Transverse colon (tissue), 4 donors: ENCODE data around the gene AP1S1. TPM values are rescaled to one million over a fixed set of nuclear protein-coding genes. Genes with fewer than 3 reads are reported as not detected.
"Not testable (repeated sequence)": the region's sequence is repeated elsewhere in the genome, so short reads cannot be mapped to it uniquely, and the experiment has no call there.

ENCODE experiments used
- DNase-seq: peaks from one replicate; pipeline ENCODE4 v3.0.0-alpha.2; 2019
- H3K27ac ChIP-seq, 4 donors: fragments of 200-600 bp; sonication (generic); 2 replicates each; pipeline ENCODE4 v1.5.1; 2016 to 2018; ENCODE audit warnings: inconsistent platforms in 4 of 4
- H3K27me3 ChIP-seq: fragments of 200-600 bp; sonication (generic); 2 replicates; pipeline ENCODE4 v1.5.1; 2017; ENCODE audit warnings: inconsistent platforms
- H3K36me3 ChIP-seq, 4 donors: fragments of 200-600 bp; sonication (generic); 2 replicates each; pipeline ENCODE4 v1.5.1; 2017 to 2019; ENCODE audit warnings: inconsistent platforms in 4 of 4
- H3K4me1 ChIP-seq, 4 donors: fragments of 200-600 bp; sonication (generic); 2 replicates each; pipeline ENCODE4 v1.5.1; 2017 to 2020; ENCODE audit warnings: inconsistent platforms in 4 of 4
- H3K4me3 ChIP-seq, 4 donors: fragments of 200-600 bp; sonication (generic); 1 replicate in 1 of 4; 2 replicates in 3 of 4; pipeline versions ENCODE4 v1.5.1 to v1.6.1; 2017 to 2019; ENCODE audit warnings: inconsistent platforms in 4 of 4
- H3K9me3 ChIP-seq, 2 donors: fragments of 200-600 bp; sonication (generic); 2 replicates each; pipeline ENCODE4 v1.5.1; 2017 to 2019; ENCODE audit warnings: inconsistent platforms in 2 of 2
- CTCF ChIP-seq, 5 experiments: fragments of 200-600 bp in 3 of 5; fragments of 450-650 bp in 2 of 5; sonication (generic) in 3 of 5; IDR thresholded peaks; 1 replicate in 2 of 5; 2 replicates in 3 of 5; pipeline ENCODE4 v1.5.1; 2016 to 2017; ENCODE audit warnings: antibody characterized with exemption in 5 of 5, inconsistent platforms in 3 of 5, mild to moderate bottlenecking in 2 of 5, moderate library complexity in 1 of 5
- EP300 ChIP-seq: sonication (generic); formaldehyde crosslinking; IDR thresholded peaks from one replicate; pipeline ENCODE4 v1.6.1; 2017; ENCODE audit warnings: antibody characterized with exemption, low read depth
- POLR2A ChIP-seq: fragments of 450-650 bp; IDR thresholded peaks from one replicate; pipeline ENCODE4 v1.6.1; 2016; ENCODE audit warnings: antibody characterized with exemption, mild to moderate bottlenecking, moderate library complexity
- POLR2AphosphoS5 ChIP-seq, 3 donors: sonication (generic); formaldehyde crosslinking; IDR thresholded peaks; one replicate each; pipeline ENCODE4 v1.6.1; 2016; ENCODE audit warnings: antibody characterized with exemption in 3 of 3
- WGBS, 2 donors: methylation state at CpG; one replicate each; pipeline ENCODE4 v1.1.5; 2018; ENCODE audit warnings: low coverage in 1 of 2; 5-methylcytosine and 5-hydroxymethylcytosine counted together
- in situ Hi-C, 4 donors: fragments of 200-750 bp; cut with MboI; loops; one replicate each; pipeline versions ENCODE4 v1.15.0 to v1.15.1; 2017; ENCODE audit warnings: low sequenced_read_pairs in 3 of 4, low pct_ligation_motif_present in 1 of 4, low pct_unique_long_range_greater_than_20kb in 1 of 4
- intact Hi-C: fragments of 100-400 bp; cut with DNase I; formaldehyde crosslinking; loops from one replicate; pipeline ENCODE4 v1.15.1; 2023; ENCODE audit warnings: low total_unique reads
- total RNA-seq, 4 donors: library from RNA; depleted of rRNA; stranded (reverse); fragments of >200 nt; gene quantifications; one replicate each; pipeline ENCODE4 v1.1.0, GENCODE V29; 2016

The AP1S1 gene
- total RNA-seq, 4 donors from 2014 or later = 18.3 to 87.3 (median 54.0) TPM

- DNase-seq = no peak
- no peak overlapping the region for H3K4me3 ChIP-seq
- in situ Hi-C loops (no loop called here), intact Hi-C loops (no loop called here)
- TF ChIP-seq CTCF (IDR thresholded peaks at IDR 0.05) (no peak), POLR2A (no peak), EP300 (peak; percentile 62), POLR2AphosphoS5 (IDR thresholded peaks at IDR 0.05) (peak; percentile 36 to 71 (median 41))
- H3K4me1 ChIP-seq = peaks cover 0 to 5% (median 0%) of the 10 kb centered on the region in 4 donors
- H3K36me3 ChIP-seq = no peaks in the 10 kb centered on the region
- no peaks in the 10 kb centered on the region for H3K27me3 ChIP-seq
- WGBS, 2 donors = 72 to 80% methylated on average over 2 to 11 of the region's 11 CpGs
- H3K9me3 ChIP-seq = no peaks in the 10 kb centered on the region
- peak overlapping the region; percentile 8 to 37 (median 28) for H3K27ac ChIP-seq
Measured at GRCh38 chr7:101112233-101112632, 42.0 kb upstream of the AP1S1 start.

GRCh38 chr7:101113140-101113539, 41.1 kb upstream of the AP1S1 start:
- H3K36me3 ChIP-seq, H3K9me3 ChIP-seq: not testable (repeated sequence)
- 91 to 92% methylated on average over 5 to 7 of the region's 7 CpGs for WGBS, 2 donors

GRCh38 chr7:101113836-101114235, 40.4 kb upstream of the AP1S1 start:
- no peak for DNase-seq
- H3K36me3 ChIP-seq = no peaks in the 10 kb centered on the region
- in situ Hi-C loops (no loop called here), intact Hi-C loops (no loop called here)
- TF ChIP-seq POLR2A = no peak
- TF ChIP-seq POLR2AphosphoS5 (IDR thresholded peaks at IDR 0.05) = no peak
- TF ChIP-seq EP300 = no peak
- 35 to 75% methylated on average over 2 to 11 of the region's 11 CpGs for WGBS, 2 donors
- no peaks in the 10 kb centered on the region for H3K9me3 ChIP-seq
- H3K4me1 ChIP-seq = no peaks in the 10 kb centered on the region
- H3K27ac ChIP-seq = no peak overlapping the region
- no peaks in the 10 kb centered on the region for H3K27me3 ChIP-seq
- no peak overlapping the region for H3K4me3 ChIP-seq

More at GRCh38 chr7:101113140-101113539, 41.1 kb upstream of the AP1S1 start:
- intact Hi-C loops, H3K4me3 ChIP-seq, DNase-seq, H3K27ac ChIP-seq, in situ Hi-C loops, H3K27me3 ChIP-seq, H3K4me1 ChIP-seq: not testable (repeated sequence)

DNA sequence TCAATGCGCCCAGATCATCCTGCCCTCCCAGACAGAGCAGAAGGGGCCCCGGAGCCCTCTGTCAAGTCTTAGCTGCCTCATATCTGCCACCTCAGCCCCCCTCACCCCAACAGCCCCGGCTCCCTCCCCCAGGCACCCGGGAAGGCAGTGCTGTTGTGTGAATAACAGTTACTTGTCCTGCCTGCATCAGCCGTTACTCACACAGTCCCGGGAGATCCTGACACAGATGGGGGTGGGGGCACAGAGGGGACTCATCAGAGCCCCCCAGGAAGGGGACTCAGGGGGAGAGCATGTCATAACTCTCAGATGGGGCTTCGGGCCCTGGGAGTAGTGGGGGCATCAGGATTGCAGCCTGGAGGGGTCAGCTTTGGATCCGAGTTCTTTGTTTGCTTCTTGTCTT, 39.8 kb upstream of the AP1S1 start:
- TF ChIP-seq POLR2AphosphoS5 (IDR thresholded peaks at IDR 0.05) (no peak), POLR2A (no peak), CTCF (IDR thresholded peaks at IDR 0.05) (no peak), EP300 (no peak)
- intact Hi-C loops = no loop called here
- Histone ChIP-seq H3K27ac (no peak overlapping the region), H3K4me1 (no peaks in the 10 kb centered on the region), H3K4me3 (no peak overlapping the region), H3K27me3 (no peaks in the 10 kb centered on the region), H3K9me3 (no peaks in the 10 kb centered on the region), H3K36me3 (no peaks in the 10 kb centered on the region)
- in situ Hi-C loops = no loop called here
- WGBS, 2 donors = 65 to 100% methylated on average over 1 to 4 of the region's 8 CpGs
- no peak for DNase-seq

GRCh38 chr7:101115215-101115614, 39.1 kb upstream of the AP1S1 start:
- H3K27me3 ChIP-seq = no peaks in the 10 kb centered on the region
- DNase-seq = no peak
- intact Hi-C loops = no loop called here
- no peaks in the 10 kb centered on the region for H3K36me3 ChIP-seq
- H3K27ac ChIP-seq = no peak overlapping the region
- H3K4me1 ChIP-seq = no peaks in the 10 kb centered on the region
- WGBS, 2 donors = 82% methylated on average over 3 of the region's 3 CpGs; no CpG with 5 or more reads in 1 of the 2 donors
- no peak overlapping the region for H3K4me3 ChIP-seq
- no peak for TF ChIP-seq CTCF (IDR thresholded peaks at IDR 0.05)
- no peak for TF ChIP-seq EP300
- no peak for TF ChIP-seq POLR2A
- no peaks in the 10 kb centered on the region for H3K9me3 ChIP-seq
- in situ Hi-C loops = no loop called here
